Skeletal muscle tissue (tissue), 4 donors: Measurements from ENCODE around the gene SFMBT2. TPM values are rescaled to one million over a fixed set of nuclear protein-coding genes. Genes with fewer than 3 reads are reported as not detected.
"Not testable (repeated sequence)": the region's sequence is repeated elsewhere in the genome, so short reads cannot be mapped to it uniquely, and the experiment has no call there.

Experiments
- H3K27ac ChIP-seq: one replicate; pipeline ENCODE4 v1.7.0; 2013; ENCODE audit warnings: mild to moderate bottlenecking, low read depth, low read length, inconsistent platforms
- H3K27me3 ChIP-seq, 3 donors: one replicate each; pipeline ENCODE4 v1.7.0; 2013; ENCODE audit warnings: low read length in 3 of 3; ENCODE audit not compliant: control insufficient read depth in 3 of 3, insufficient read depth in 3 of 3
- H3K36me3 ChIP-seq, 3 donors: one replicate each; pipeline ENCODE4 v1.7.0; 2013; ENCODE audit warnings: low read length in 3 of 3; ENCODE audit not compliant: control insufficient read depth in 3 of 3, insufficient read depth in 3 of 3
- H3K4me1 ChIP-seq, 3 donors: one replicate each; pipeline ENCODE4 v1.7.0; 2013; ENCODE audit warnings: low read length in 3 of 3, mild to moderate bottlenecking in 3 of 3; ENCODE audit not compliant: control insufficient read depth in 3 of 3, insufficient read depth in 3 of 3
- H3K4me3 ChIP-seq, 3 donors: one replicate each; pipeline ENCODE4 v1.7.0; 2013; ENCODE audit warnings: low read length in 3 of 3
- H3K9ac ChIP-seq, 3 donors: one replicate each; pipeline ENCODE4 v1.7.0; 2013; ENCODE audit warnings: low read length in 3 of 3, mild to moderate bottlenecking in 3 of 3, moderate library complexity in 2 of 3, low read depth in 1 of 3
- H3K9me3 ChIP-seq, 3 donors: one replicate each; pipeline ENCODE4 v1.7.0; 2013; ENCODE audit warnings: low read length in 3 of 3; ENCODE audit not compliant: control insufficient read depth in 3 of 3
- total RNA-seq: library from RNA; depleted of rRNA; stranded (reverse); fragments of >200 nt; gene quantifications from one replicate; pipeline ENCODE4 v1.2.3, GENCODE V29; 2014
- donor health status: Osteomylitis.

SFMBT2 gene
- total RNA-seq, 1 donor from 2014 or later, result 12.5 TPM

DNA sequence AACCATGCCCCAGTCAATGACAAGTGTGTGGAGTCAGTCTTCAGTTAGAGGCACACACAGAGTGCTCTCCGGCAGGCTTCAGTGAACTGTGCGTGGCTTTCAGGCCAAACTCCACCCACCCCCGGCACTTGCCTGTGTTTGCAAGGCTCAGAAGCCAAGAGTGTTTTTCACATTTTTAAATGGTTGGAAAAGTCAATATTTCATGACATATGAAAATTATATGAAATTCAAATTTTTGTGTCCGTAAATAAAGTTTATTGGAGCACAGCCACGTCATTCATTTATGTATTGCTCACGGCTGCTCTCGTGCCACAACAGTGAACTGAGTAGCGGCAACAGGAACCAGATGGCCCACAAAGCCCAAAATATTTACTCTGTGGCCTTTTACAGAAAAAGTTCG is 104.7 kb downstream of the SFMBT2 start:
- no peak overlapping the region for H3K27ac ChIP-seq
- no peaks in the 10 kb centered on the region for H3K27me3 ChIP-seq
- no peak overlapping the region for H3K4me3 ChIP-seq
- H3K36me3 ChIP-seq, result no peaks in the 10 kb centered on the region
- H3K9ac ChIP-seq, result no peak overlapping the region
- no peaks in the 10 kb centered on the region for H3K9me3 ChIP-seq
- peaks cover 0 to 5% (median 4%) of the 10 kb centered on the region in 3 donors for H3K4me1 ChIP-seq

DNA sequence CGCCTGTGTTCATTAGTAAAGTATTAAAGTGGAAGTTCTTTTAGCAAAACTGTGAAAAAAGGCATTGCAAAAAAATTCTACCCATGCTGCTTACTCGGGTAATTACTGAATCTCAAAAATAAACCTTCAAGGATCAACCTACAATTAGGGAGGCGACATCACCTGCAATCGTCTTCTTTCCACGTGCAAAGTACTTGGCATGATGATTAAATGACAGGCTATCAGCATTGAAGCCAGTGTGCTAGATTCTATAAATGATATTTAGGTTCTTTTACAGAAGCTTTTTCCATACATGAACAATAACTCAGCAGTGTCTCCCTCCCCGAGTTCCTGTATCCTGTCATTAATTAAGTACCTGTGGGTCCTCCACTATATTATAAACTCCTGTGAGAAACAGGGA is 105.8 kb downstream of the SFMBT2 start:
- no peak overlapping the region for H3K27ac ChIP-seq
- H3K4me3 ChIP-seq, result no peak overlapping the region
- H3K4me1 ChIP-seq, result peaks cover 3 to 14% (median 5%) of the 10 kb centered on the region in 3 donors
- no peaks in the 10 kb centered on the region for H3K36me3 ChIP-seq
- no peaks in the 10 kb centered on the region for H3K9me3 ChIP-seq
- no peaks in the 10 kb centered on the region for H3K27me3 ChIP-seq
- no peak overlapping the region for H3K9ac ChIP-seq

DNA sequence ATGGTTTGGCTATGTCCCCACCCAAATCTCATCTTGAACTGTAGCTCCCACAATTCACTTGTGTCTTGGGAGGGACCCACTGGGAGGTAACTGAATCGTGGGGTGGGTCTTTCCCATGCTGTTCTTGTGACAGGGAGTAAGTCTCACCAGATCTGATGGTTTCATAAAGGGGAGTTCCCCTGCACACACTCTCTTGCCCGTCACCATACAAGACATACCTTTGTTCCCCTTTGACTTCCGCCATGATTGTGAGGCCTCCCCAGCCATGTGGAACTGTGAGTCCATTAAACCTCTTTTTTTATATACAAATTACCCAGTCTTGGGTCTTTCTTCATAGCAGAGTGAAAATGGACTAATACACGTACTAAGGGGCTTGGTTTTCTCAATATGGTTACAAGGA is 106.7 kb downstream of the SFMBT2 start:
- no peak overlapping the region for H3K9ac ChIP-seq
- no peak overlapping the region for H3K27ac ChIP-seq
- no peaks in the 10 kb centered on the region for H3K9me3 ChIP-seq
- H3K36me3 ChIP-seq, result no peaks in the 10 kb centered on the region
- peaks cover 3 to 14% (median 5%) of the 10 kb centered on the region in 3 donors for H3K4me1 ChIP-seq
- no peak overlapping the region for H3K4me3 ChIP-seq
- no peaks in the 10 kb centered on the region for H3K27me3 ChIP-seq

DNA sequence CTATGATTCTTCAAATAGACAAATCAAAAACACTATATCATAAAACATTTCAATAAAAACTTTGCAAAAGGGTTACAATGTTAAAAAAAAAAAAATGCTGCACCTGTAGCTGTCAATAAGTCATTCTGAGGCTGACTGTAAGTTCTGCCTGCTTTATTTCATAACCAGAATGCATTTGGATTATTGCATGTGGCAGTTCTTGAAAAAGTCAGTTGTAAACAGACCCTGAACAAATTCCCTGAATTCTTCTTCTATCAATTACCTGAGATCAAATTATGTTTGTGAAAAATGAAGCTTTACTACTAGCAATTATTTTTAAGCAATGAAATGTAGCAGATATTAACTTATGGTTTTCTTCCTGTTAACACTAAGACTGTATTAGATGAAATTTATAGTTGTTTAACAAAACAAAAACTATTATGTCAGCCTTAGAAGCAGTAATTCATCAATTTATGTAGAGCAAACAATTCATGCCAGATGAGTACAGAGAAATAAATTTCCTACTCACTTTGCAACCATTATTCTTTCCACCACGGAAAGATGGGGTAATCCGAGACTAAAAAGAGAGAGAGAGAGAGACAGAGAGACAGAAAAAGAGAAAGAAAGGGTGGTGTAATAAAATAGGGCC is 107.8 kb downstream of the SFMBT2 start:
- no peaks in the 10 kb centered on the region for H3K9me3 ChIP-seq
- H3K4me1 ChIP-seq, result peaks cover 3 to 14% (median 5%) of the 10 kb centered on the region in 3 donors
- H3K27ac ChIP-seq, result no peak overlapping the region
- H3K9ac ChIP-seq, result peak overlapping the region in 1 of 3 donors; percentile 43
- peaks cover 0 to 2% (median 0%) of the 10 kb centered on the region in 3 donors for H3K36me3 ChIP-seq
- H3K4me3 ChIP-seq, result no peak overlapping the region
- H3K27me3 ChIP-seq, result no peaks in the 10 kb centered on the region

DNA sequence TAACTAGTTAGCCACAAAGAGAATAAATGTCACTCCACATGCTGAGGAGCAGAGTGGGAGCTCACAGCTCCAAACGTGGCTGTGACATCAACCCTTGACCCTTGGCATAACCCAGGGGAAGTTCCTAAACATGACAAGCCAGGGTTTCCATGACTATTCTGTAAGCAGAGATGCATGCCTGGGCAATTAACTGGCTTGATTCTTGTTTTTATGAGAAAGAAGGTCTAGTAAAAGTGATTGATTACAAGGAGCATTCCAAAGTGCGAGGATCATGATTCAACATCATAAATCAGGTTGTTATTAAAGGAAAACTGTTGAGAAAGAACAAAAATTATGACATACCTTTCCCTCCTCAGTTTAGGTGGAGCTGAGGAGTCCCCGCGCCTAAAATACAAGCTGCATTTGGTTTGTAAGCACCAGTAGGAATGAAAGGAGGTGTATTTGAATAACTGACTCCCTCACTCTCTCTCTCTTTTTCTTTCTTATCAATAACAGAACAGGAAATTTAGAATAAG is 108.4 kb downstream of the SFMBT2 start:
- peaks cover 3 to 14% (median 5%) of the 10 kb centered on the region in 3 donors for H3K4me1 ChIP-seq
- H3K36me3 ChIP-seq, result peaks cover 0 to 2% (median 0%) of the 10 kb centered on the region in 3 donors
- H3K27ac ChIP-seq, result no peak overlapping the region
- H3K9ac ChIP-seq, result no peak overlapping the region
- H3K9me3 ChIP-seq, result no peaks in the 10 kb centered on the region
- no peak overlapping the region for H3K4me3 ChIP-seq
- no peaks in the 10 kb centered on the region for H3K27me3 ChIP-seq

DNA sequence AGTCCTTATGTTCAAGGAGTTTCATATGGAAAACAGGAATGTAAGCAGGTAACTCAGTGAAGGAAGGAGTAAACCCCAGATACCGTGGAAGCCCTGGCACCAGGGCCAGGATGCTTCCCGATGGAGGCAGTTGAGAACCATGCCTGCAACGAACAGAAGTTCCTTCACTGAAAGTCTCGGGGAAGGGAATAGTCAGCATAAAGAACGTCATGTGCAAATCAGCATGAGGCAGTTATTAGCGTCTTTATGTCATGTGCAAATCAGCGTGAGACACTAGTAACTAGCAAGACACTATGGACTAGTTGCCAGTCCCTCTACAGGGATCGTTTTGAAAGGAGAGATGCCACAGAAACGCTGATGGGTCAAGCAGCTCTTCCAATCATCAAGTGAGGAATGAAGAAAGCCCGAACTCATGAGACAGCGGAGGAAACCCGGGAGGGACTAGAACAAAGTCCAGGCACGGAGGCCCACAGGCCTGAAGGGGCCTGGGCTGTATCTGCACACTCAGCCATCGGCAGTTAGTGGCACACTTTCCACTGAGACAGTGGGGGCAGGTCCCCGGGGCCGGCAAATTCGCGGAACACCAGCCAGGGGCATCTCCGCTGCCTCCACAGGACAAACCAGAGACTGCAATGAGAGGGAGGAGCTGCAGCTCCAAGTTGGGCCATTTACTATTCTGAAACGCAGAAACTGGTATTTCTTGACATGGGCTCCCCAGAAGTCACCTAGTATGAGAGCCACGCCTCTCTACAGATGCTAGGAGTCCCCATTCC is 109.6 kb downstream of the SFMBT2 start:
- no peak overlapping the region for H3K9ac ChIP-seq
- no peak overlapping the region for H3K27ac ChIP-seq
- H3K4me1 ChIP-seq, result peaks cover 3 to 14% (median 5%) of the 10 kb centered on the region in 3 donors
- H3K36me3 ChIP-seq, result peaks cover 0 to 2% (median 0%) of the 10 kb centered on the region in 3 donors
- no peak overlapping the region for H3K4me3 ChIP-seq
- no peaks in the 10 kb centered on the region for H3K27me3 ChIP-seq
- no peaks in the 10 kb centered on the region for H3K9me3 ChIP-seq

DNA sequence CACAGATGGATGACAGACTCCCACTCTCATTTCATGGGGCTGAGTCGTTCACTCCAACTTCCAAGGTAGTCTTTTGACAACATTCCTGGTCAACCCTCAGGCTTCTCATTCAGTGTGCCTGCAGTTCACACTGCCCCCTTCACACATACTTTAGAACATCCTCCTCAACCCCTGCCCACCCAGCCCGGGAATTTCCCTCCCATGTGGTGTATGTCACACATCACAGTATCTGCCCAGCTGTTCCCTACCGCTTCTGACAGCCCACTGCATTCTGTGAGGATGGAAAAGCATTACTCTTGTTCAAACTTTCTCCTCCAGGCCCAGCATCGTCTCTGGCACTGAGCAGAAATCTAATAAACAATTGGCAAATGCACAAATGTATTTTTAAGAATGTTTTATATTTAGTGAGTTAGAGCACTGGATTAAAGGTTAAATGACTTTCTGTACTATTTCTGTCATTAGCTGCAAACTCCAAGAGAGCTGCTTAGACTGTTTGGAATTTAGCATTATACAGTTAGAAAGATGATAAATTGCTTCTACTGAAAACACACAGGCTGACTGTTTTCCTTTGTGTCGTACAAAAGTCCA is 110.4 kb downstream of the SFMBT2 start:
- Histone ChIP-seq H3K27me3 (no peaks in the 10 kb centered on the region), H3K4me3 (no peak overlapping the region), H3K27ac (no peak overlapping the region), H3K9ac (no peak overlapping the region), H3K36me3 (peaks cover 0 to 2% (median 0%) of the 10 kb centered on the region in 3 donors), H3K4me1 (peaks cover 3 to 14% (median 5%) of the 10 kb centered on the region in 3 donors), H3K9me3 (no peaks in the 10 kb centered on the region)

DNA sequence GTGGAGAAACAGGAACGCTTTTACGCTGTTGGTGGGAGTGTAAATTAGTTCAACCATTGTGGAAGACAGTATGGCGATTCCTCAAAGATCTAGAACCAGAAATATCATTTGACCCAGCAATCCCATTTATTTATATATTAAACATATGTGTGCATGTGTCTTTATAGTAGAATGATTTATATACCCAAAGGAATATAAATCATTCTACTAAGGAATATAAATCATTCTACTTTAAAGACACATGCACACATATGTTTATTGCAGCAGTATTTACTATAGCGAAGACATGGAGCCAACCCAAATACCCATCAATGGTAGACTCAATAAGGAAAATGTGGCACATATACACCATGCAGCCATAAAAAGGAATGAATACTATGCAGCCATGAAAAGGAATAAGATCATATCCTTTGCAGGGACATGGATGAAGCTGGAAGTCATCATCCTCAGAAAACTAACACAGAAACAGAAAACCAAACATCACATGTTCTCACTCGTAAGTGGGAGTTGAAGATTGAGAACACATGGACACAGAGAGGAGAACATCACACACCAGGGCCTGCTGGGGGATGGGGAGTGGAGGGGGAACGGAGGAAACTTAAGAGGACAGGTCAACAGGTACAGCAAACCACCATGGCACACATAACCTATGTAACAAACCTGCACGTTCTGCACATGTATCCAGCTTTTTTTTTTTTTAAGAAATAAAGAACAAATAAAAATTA is 111.1 kb downstream of the SFMBT2 start:
- peaks cover 3 to 14% (median 5%) of the 10 kb centered on the region in 3 donors for H3K4me1 ChIP-seq
- not testable (repeated sequence) for H3K4me3 ChIP-seq, H3K9me3 ChIP-seq

DNA sequence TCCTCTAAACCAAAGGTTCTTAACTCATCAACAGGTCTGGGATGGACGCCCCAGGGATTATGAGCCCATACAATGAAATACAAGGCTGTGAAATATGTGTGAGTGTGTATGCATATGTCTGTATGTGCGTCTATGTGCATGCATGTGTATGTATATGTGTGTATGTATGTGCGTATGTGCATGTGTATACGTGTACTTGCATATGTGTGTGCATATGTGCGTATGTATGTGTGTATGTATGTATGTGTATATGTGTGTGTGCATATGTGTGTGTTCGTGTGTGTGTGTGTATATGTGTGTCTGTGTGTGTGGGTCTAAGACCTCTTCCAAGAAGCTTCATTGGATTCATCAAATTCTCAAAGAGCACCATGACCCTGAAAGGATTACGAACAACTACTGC is 112.3 kb downstream of the SFMBT2 start:
- Histone ChIP-seq H3K9ac (no peak overlapping the region), H3K4me1 (peaks cover 3 to 14% (median 5%) of the 10 kb centered on the region in 3 donors), H3K27ac (no peak overlapping the region), H3K9me3 (no peaks in the 10 kb centered on the region), H3K27me3 (no peaks in the 10 kb centered on the region), H3K4me3 (no peak overlapping the region), H3K36me3 (peaks cover 0 to 2% (median 0%) of the 10 kb centered on the region in 3 donors)

More for the DNA sequence above, 111.1 kb downstream of the SFMBT2 start:
- not testable (repeated sequence) for H3K9ac ChIP-seq, H3K27ac ChIP-seq, H3K36me3 ChIP-seq, H3K27me3 ChIP-seq
